ENCODE data around the gene PNKD. TPM values are rescaled to one million over a fixed set of nuclear protein-coding genes. Genes with fewer than 3 reads are reported as not detected.

PNKD gene
- total RNA-seq, 1 donor from 2014 or later, result 28.9 TPM

DNA sequence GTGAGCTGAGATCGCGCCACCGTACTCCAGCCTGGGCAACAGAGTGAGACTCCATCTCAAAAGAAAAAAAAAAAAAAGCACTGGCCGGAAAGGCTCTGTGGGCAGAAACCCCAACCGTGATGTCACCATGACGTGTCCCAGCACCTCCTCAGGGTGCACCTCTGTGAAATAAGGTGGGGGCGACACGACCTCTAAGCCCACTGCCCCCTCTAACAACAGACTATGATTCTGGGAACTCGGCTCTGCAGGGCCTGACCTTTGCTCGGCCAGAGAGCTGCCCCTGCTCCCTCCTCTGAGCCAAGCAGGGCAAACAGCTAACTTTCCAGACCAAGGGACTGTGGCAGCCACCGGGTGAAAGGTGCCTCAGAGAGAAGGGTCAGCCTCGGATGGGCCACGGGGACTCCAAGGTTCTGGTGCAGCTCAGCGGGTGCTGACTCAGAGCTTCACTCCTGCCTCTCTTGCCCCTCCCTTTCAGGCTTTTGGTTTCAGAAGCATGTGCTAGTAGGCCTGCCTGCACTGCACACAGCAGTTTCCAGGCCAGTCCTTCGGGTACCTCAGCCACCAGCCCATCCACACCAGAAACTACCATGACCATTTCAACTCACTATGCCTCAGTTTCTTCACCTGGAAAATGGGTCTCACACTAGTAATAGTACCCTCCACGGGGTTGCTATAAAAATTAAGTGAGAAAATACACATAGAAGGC lies 13.9 kb downstream of the PNKD start:
- Mint-ChIP-seq H3K27ac (ENCODE audit: unreplicated experiment) (peak overlapping the region; percentile 54), H3K27me3 (ENCODE audit: low read depth) (no peaks in the 10 kb centered on the region), H3K36me3 (ENCODE audit: low read depth) (peaks cover 13% of the 10 kb centered on the region), H3K4me1 (ENCODE audit: low read depth) (peaks cover 67% of the 10 kb centered on the region), H3K9me3 (ENCODE audit: low read depth) (no peaks in the 10 kb centered on the region), H3K4me3 (ENCODE audit: unreplicated experiment) (no peak overlapping the region)
- DNase-seq (ENCODE audit: low spot score), result no peak
- TF ChIP-seq, protein P1, sequence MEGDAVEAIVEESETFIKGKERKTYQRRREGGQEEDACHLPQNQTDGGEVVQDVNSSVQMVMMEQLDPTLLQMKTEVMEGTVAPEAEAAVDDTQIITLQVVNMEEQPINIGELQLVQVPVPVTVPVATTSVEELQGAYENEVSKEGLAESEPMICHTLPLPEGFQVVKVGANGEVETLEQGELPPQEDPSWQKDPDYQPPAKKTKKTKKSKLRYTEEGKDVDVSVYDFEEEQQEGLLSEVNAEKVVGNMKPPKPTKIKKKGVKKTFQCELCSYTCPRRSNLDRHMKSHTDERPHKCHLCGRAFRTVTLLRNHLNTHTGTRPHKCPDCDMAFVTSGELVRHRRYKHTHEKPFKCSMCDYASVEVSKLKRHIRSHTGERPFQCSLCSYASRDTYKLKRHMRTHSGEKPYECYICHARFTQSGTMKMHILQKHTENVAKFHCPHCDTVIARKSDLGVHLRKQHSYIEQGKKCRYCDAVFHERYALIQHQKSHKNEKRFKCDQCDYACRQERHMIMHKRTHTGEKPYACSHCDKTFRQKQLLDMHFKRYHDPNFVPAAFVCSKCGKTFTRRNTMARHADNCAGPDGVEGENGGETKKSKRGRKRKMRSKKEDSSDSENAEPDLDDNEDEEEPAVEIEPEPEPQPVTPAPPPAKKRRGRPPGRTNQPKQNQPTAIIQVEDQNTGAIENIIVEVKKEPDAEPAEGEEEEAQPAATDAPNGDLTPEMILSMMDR (IDR thresholded peaks at IDR 0.05), result no peak

GRCh38 chr2:218285604-218286003 lies 15.3 kb downstream of the PNKD start:
- peaks cover 79% of the 10 kb centered on the region for H3K4me1 Mint-ChIP-seq (ENCODE audit: low read depth)
- H3K9me3 Mint-ChIP-seq (ENCODE audit: low read depth), result no peaks in the 10 kb centered on the region
- peak overlapping the region; percentile 75 for H3K4me3 Mint-ChIP-seq (ENCODE audit: unreplicated experiment)

DNA sequence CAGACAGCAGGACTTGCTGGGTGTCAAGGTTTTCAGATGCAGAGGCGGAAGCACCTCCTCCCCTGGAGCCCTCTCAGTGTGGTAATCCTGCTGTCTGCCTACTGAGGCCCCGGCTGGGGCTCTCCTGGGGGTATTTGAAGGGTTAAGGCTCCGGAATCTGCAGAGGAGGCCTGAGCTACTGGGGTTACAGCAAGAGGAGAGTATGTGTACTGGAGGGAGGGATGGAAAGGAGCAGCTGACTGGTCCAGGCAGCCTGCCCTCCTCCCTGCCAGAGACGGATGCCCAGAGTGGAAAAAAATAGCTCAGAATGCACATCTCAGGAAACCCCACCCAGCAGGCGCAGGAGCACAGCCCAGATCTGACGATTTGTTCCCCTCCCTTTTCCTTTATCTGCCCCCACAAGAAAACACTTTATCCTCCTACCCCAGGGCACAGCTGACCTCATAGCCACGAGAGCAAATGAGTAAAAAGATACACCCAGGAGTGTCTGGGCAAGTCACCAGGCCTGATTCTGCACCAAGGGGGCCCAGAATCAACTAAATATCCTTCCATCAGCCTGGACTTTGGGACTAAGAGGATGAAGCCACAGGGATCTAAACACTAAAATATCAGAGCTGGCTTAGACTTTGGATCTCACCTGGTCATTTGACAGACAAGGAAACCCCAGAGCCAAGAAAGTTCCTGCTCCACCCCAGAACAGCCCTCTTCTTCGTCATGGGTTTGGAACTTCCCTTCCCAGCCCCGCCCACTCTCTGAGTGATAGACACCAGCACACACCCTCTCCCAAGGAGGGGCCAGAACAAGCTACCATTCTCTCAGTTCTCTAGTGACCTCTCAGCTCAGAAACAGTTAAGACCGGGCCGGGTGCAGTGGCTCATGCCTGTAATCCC lies 16.5 kb downstream of the PNKD start:
- Mint-ChIP-seq H3K4me3 (ENCODE audit: unreplicated experiment) (peak overlapping the region; percentile 75), H3K9me3 (ENCODE audit: low read depth) (no peaks in the 10 kb centered on the region), H3K36me3 (ENCODE audit: low read depth) (peaks cover 2% of the 10 kb centered on the region), H3K27me3 (ENCODE audit: low read depth) (no peaks in the 10 kb centered on the region), H3K4me1 (ENCODE audit: low read depth) (peaks cover 88% of the 10 kb centered on the region), H3K27ac (ENCODE audit: unreplicated experiment) (peak overlapping the region; percentile 98)
- no peak for DNase-seq (ENCODE audit: low spot score)
- TF ChIP-seq, protein P1 (IDR thresholded peaks at IDR 0.05), result no peak

More at GRCh38 chr2:218285604-218286003, 15.3 kb downstream of the PNKD start:
- Mint-ChIP-seq H3K27ac (ENCODE audit: unreplicated experiment) (peak overlapping the region; percentile 98), H3K27me3 (ENCODE audit: low read depth) (no peaks in the 10 kb centered on the region), H3K36me3 (ENCODE audit: low read depth) (peaks cover 4% of the 10 kb centered on the region)
- TF ChIP-seq, protein P1 (IDR thresholded peaks at IDR 0.05), result no peak
- DNase-seq (ENCODE audit: low spot score), result no peak

GRCh38 chr2:218289639-218290315 lies 19.5 kb downstream of the PNKD start:
- Mint-ChIP-seq H3K4me1 (ENCODE audit: low read depth) (peaks cover 72% of the 10 kb centered on the region), H3K9me3 (ENCODE audit: low read depth) (no peaks in the 10 kb centered on the region), H3K36me3 (ENCODE audit: low read depth) (peaks cover 2% of the 10 kb centered on the region), H3K4me3 (ENCODE audit: unreplicated experiment) (peak overlapping the region; percentile 87), H3K27ac (ENCODE audit: unreplicated experiment) (peak overlapping the region; percentile 90), H3K27me3 (ENCODE audit: low read depth) (no peaks in the 10 kb centered on the region)
- TF ChIP-seq, protein P1 (IDR thresholded peaks at IDR 0.05), result no peak
- no peak for DNase-seq (ENCODE audit: low spot score)
